Suprapubic skin (tissue), 4 donors: ENCODE data around the gene PA2G4.

Experiments used
- EP300 ChIP-seq: sonication (generic); formaldehyde crosslinking; IDR thresholded peaks from one replicate; pipeline ENCODE4 v1.6.1; 2017; ENCODE audit warnings: antibody characterized with exemption
- POLR2A ChIP-seq, 2 donors: fragments of 450-650 bp; IDR thresholded peaks; one replicate each; pipeline ENCODE4 v1.6.1; 2017; ENCODE audit warnings: antibody characterized with exemption in 2 of 2, mild to moderate bottlenecking in 2 of 2, moderate library complexity in 2 of 2
- POLR2AphosphoS5 ChIP-seq, 3 donors: sonication (generic); formaldehyde crosslinking; IDR thresholded peaks; one replicate each; pipeline ENCODE4 v1.6.1; 2017; ENCODE audit warnings: antibody characterized with exemption in 3 of 3
- TF ChIP-seq, protein P1 (sequence below), 2 donors: fragments of 200-600 bp in 1 of 2; fragments of 450-650 bp in 1 of 2; sonication (generic) in 1 of 2; IDR thresholded peaks; one replicate each; pipeline ENCODE4 v1.5.1; 2016 to 2019; ENCODE audit warnings: antibody characterized with exemption in 2 of 2, mild to moderate bottlenecking in 1 of 2, moderate library complexity in 1 of 2

DNA sequence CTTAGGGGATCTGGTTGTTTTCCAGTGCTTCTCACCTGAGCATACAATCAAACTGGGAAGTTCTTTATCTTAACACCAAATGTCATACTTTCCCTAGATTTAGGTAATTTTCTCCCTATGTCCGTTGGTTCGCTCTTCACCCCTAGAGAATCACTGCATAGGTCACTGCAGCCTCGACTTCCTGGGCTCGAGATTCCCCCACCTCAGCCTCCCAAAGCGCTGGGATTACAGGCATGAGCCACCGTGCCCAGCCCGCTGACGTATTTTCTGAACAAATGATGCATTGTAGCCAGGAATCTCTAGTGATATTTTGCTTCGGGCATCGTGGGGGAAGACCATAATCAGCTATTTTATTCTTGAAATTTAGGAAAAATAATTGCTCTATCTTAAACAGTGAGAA is 11.0 kb downstream of the PA2G4 start:
- TF ChIP-seq, protein P1, sequence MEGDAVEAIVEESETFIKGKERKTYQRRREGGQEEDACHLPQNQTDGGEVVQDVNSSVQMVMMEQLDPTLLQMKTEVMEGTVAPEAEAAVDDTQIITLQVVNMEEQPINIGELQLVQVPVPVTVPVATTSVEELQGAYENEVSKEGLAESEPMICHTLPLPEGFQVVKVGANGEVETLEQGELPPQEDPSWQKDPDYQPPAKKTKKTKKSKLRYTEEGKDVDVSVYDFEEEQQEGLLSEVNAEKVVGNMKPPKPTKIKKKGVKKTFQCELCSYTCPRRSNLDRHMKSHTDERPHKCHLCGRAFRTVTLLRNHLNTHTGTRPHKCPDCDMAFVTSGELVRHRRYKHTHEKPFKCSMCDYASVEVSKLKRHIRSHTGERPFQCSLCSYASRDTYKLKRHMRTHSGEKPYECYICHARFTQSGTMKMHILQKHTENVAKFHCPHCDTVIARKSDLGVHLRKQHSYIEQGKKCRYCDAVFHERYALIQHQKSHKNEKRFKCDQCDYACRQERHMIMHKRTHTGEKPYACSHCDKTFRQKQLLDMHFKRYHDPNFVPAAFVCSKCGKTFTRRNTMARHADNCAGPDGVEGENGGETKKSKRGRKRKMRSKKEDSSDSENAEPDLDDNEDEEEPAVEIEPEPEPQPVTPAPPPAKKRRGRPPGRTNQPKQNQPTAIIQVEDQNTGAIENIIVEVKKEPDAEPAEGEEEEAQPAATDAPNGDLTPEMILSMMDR (IDR thresholded peaks at IDR 0.05) = no peak
- TF ChIP-seq POLR2AphosphoS5 (IDR thresholded peaks at IDR 0.05) = no peak
- no peak for TF ChIP-seq POLR2A (IDR thresholded peaks at IDR 0.05)
- TF ChIP-seq EP300 = no peak
